Fibroblast of skin of left biceps (primary cell): ENCODE results near the gene SCPEP1.
A peak's percentile ranks its signal among the peaks of the same experiment; 100 is the strongest.
"Not testable (repeated sequence)": the region's sequence is repeated elsewhere in the genome, so short reads cannot be mapped to it uniquely, and the experiment has no call there.

Source experiments
- DNase-seq, 2 experiments: peaks; one replicate each; pipeline ENCODE4 v3.0.0-alpha.2; 2013; ENCODE audit warnings: low read depth in 2 of 2

Gene SCPEP1

GRCh38 chr17:56977673-56978395 is at the start of gene SCPEP1:
TSS of gene SCPEP1 (plus strand) at chr17:56978131. CDS start at chr17:56978160, 29 bp downstream.
- peak; percentile 23 for DNase-seq

GRCh38 chr17:56928586-56928985 is 49.3 kb upstream of the SCPEP1 start:
- no peak for DNase-seq

GRCh38 chr17:56929362-56929969 is 48.5 kb upstream of the SCPEP1 start:
- no peak for DNase-seq

GRCh38 chr17:56930739-56931337 is 47.1 kb upstream of the SCPEP1 start:
- no peak for DNase-seq

- DNase-seq = no peak
Measured at GRCh38 chr17:56933151-56933745, 44.7 kb upstream of the SCPEP1 start.

- no peak for DNase-seq
Measured at GRCh38 chr17:56933868-56934267, 44.1 kb upstream of the SCPEP1 start.

- DNase-seq = no peak
Measured at GRCh38 chr17:56934280-56934679, 43.7 kb upstream of the SCPEP1 start.

GRCh38 chr17:56935461-56935860 is 42.5 kb upstream of the SCPEP1 start:
- DNase-seq = no peak

GRCh38 chr17:56936697-56937322 is 41.1 kb upstream of the SCPEP1 start:
- no peak for DNase-seq

GRCh38 chr17:56937687-56938086 is 40.2 kb upstream of the SCPEP1 start:
- no peak for DNase-seq

GRCh38 chr17:56938206-56938605 is 39.7 kb upstream of the SCPEP1 start:
- not testable (repeated sequence) for DNase-seq

- DNase-seq = peak; percentile 21 to 25
Measured at GRCh38 chr17:56939869-56940484, 38.0 kb upstream of the SCPEP1 start.

GRCh38 chr17:56943505-56944125 is 34.3 kb upstream of the SCPEP1 start:
- DNase-seq = no peak

GRCh38 chr17:56945938-56946505 is 31.9 kb upstream of the SCPEP1 start:
- DNase-seq = no peak

GRCh38 chr17:56947741-56948140 is 30.2 kb upstream of the SCPEP1 start:
- DNase-seq = no peak

- DNase-seq = no peak
Measured at GRCh38 chr17:56948491-56948890, 29.4 kb upstream of the SCPEP1 start.

- no peak for DNase-seq
Measured at GRCh38 chr17:56949595-56949994, 28.3 kb upstream of the SCPEP1 start.

- no peak for DNase-seq
Measured at GRCh38 chr17:56956992-56957391, 20.9 kb upstream of the SCPEP1 start.

- DNase-seq = peak; percentile 66 to 70
Measured at GRCh38 chr17:56960596-56961538, 17.1 kb upstream of the SCPEP1 start, which contains the start of gene COIL. TSS of gene COIL (minus strand) at chr17:56961050. CDS start at chr17:56961019, 31 bp downstream.

- DNase-seq = not testable (repeated sequence)
Measured at GRCh38 chr17:56965241-56965640, 12.7 kb upstream of the SCPEP1 start.
